GM18511 (cell line): ENCODE results near the gene FOXO3.
A peak's percentile ranks its signal among the peaks of the same experiment; 100 is the strongest.
"Not testable (repeated sequence)": the region's sequence is repeated elsewhere in the genome, so short reads cannot be mapped to it uniquely, and the experiment has no call there.

Experiments
- ATAC-seq: cut with Tn5 transposase; IDR thresholded peaks from one replicate; pipeline ENCODE4 v1.9.1; 2021; ENCODE audit warnings: mild to moderate bottlenecking, moderate library complexity; ENCODE audit not compliant: unreplicated experiment

Gene FOXO3

DNA sequence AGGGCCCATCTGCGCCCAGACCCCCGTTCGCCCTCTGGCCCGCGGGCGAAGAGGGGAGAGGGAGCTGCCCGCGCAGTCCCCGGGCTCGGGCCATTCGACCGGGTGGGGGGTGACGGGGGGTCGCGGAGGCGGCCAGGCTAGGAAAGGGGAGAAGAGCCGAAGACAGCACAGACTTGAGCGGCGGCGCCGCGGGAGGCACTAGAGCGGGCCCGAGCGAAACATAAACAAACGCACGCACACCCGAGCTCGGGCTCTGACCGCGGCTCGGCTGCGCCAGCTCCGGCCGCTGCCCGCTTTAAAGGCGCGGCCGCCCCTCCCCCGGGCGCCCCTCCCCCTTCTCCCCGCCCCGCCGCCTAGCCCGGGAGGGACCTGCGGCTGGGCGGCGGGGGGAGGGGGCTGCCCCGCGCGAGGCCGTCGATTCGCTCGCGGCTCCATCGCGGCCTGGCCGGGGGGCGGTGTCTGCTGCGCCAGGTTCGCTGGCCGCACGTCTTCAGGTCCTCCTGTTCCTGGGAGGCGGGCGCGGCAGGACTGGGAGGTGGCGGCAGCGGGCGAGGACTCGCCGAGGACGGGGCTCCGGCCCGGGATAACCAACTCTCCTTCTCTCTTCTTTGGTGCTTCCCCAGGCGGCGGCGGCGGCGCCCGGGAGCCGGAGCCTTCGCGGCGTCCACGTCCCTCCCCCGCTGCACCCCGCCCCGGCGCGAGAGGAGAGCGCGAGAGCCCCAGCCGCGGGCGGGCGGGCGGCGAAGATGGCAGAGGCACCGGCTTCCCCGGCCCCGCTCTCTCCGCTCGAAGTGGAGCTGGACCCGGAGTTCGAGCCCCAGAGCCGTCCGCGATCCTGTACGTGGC lies at the start of gene FOXO3:
Gene FOXO3, plus strand, starts transcription at position 455 of the 846 bp plus-strand sequence. Its CDS starts 292 bp downstream, at position 747.
- ATAC-seq = no peak

GRCh38 chr6:108518714-108519576 lies 41.8 kb upstream of the FOXO3 start:
- ATAC-seq = no peak

DNA sequence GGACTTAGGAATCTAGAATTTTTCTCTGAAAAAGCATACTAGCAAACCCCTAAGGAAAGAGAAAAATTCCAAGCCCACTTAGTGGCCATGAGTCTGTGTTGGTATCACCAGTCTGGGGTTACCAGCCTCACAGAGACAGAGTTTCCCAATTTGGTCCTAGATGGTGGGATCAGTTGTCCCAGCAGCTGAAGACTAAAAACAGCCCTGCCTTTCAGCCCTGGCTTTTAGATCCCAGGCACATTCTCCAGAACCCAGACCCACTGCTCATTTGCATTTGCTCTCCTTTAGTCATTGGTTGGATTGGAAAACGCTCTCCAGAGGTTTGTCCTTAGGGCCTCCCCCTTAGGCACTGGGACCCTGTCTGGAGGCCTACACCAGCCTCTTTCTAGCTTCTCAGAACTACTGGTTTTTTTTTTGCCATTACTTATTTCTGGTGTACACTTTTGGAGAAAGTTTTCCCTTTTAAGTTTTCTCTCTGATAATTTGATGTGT lies 39.1 kb upstream of the FOXO3 start:
- no peak for ATAC-seq

- no peak for ATAC-seq
Measured at GRCh38 chr6:108523697-108524096, 37.0 kb upstream of the FOXO3 start.

DNA sequence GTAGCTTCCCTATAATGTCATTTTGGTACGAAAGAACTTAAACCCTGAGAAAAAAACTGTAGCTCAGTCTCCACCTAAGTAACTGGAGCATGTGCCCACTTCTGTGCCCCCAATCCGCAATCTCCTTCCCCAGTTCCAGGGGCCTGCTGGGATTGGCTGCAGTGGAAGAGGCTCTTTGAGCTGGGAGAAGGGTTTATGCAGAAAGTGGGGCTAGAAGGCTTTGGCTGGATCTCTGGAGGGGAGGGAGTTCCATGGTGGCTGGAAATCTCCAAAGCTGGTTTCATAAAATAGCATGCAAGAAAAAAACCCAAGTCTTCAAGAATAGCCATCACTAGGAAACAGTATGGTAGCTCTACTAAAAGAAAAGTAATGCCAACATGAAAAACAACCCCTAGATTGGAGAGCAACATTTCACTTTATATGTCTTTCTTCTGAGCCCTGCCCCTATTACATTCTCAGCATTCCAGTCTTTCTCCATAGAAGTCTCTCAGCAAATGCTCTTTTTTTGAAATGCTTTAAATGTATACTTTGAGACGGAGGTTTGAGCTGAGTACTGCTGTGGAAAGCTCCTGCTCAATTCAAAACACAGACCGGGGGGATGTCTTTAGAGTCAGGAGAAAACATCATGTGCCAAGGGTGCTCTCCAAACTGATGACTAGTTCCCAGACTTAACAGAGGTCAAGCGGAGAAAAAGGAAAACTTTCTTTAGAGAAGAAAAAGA lies 36.0 kb upstream of the FOXO3 start:
- no peak for ATAC-seq

GRCh38 chr6:108526739-108527174 lies 34.0 kb upstream of the FOXO3 start:
- ATAC-seq = no peak

DNA sequence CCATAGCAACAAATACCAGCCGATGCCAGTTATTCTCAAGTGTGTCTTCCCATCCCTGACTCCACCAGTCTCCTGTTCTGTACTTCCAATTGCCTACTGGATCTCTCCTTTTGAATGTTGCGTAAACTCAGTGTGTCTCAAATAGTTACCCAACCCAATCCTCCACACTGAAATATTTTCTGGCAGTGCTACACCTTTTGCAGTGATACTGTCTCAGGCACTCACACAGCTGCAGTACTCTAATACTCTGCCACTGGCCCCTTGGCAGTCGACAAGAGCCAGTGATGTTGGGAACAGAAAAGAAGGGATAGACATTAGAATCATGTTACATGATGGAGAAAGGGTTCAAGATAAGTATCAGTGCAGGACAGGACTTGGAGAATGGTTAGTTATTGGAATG lies 31.8 kb upstream of the FOXO3 start:
- ATAC-seq = no peak

GRCh38 chr6:108531332-108531731 lies 29.4 kb upstream of the FOXO3 start:
- no peak for ATAC-seq

- ATAC-seq = no peak
Measured at GRCh38 chr6:108535114-108535742, 25.5 kb upstream of the FOXO3 start.

DNA sequence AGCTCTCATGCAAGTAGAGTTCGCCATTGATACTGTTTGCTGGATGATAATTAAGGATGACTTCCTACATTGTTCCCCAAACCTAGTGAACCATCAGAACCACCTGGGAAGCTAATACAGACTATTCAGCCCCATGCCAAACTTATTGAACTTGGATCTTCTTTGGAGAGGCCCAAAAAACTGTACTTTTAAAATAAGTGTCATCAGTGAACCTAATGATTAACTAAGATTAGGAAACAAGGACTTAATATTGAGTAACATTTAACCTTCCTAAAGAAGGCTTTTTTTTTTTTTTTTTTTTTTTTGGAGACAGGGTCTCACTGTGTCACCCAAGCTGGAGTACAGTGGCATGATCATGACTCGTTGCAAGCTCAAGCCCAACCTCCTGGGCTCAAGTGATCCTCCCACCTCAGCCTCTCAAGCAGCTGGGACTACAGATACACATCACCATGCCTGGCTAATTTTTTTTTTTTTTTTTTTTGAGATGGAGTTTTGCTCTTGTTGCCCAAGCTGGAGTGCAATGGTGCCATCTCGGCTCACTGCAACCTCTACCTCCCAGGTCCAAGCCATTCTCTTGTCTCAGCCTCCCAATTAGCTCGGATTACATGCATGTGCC lies 24.7 kb upstream of the FOXO3 start:
- not testable (repeated sequence) for ATAC-seq

GRCh38 chr6:108541843-108542759 lies 18.6 kb upstream of the FOXO3 start:
- peak; percentile 70 for ATAC-seq

DNA sequence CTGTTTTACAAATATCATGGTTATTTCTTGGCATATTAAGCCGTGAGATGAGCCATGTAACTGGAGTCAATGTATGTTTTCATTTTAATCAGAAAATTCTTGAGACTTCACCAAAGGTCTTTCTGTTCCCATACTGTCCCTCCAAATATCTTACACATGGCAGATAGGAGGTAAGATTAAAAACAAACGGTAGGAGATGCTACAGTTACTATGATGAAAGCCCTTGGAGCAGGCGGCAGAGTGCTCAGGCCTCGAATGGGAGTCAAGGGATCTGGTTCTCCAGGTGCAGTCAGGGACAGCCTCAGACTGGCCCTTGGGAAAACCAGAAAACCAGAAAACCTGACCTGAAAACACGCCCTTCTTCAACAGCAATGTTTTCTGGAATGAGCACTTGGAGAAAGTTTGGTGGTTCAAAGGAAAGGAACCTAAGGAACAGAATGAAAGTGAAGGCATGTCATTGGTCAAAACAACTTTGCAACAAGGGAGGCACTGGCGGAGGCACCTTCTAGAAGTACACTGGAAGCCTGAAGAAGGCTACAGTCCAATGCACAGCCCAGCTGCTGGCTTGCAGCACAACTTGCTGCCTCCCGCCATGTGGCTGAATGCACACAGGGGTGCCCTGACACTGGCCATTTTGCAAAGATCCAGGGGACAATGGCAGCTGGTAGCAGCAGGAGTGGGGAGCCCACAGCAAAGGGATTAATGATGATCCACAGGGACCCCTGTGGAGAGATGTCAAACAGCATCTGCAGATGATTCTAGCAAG lies 17.4 kb upstream of the FOXO3 start:
- ATAC-seq = no peak

- no peak for ATAC-seq
Measured at GRCh38 chr6:108544606-108545005, 16.1 kb upstream of the FOXO3 start.

- no peak for ATAC-seq
Measured at GRCh38 chr6:108546079-108547049, 14.4 kb upstream of the FOXO3 start.

DNA sequence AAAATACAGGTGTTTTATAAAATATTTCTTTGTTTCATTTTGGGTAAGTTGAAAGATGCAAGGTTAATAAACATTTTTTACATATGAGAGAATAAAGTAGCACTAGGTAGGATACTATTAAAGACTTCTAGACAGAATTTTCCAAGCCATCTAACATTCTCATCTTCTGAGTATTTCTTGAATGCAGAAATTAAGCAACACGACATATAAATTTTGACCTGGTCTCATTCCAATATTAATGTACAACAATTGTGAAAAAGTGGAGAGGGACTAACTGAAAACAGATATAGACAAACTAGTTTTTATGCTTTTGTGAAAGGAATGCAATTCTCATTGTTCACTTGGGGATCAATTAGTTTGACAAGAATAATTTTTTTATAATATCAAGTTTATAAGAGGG lies 11.5 kb upstream of the FOXO3 start:
- ATAC-seq = no peak

- ATAC-seq = no peak
Measured at GRCh38 chr6:108549741-108550140, 11.0 kb upstream of the FOXO3 start.

DNA sequence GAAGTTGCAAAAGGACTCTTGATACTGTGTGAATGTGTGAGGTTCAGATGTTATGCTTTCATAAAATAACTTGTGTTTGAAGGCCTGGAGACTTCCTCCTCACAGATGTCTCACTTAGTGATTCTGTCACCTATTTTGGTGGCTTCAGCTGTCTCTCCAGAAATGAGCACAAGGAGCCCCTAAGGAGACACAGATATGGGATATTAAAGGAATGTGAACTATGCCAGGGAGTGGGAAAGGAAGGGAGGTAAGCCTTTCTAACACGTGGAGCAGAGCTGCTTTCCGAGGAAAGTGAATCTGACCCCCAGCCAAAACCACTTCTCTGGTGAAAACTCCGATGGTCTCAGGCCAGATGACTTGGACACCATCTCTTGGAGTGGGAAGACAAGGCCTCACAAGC lies 10.5 kb upstream of the FOXO3 start:
- ATAC-seq = no peak
